T-cell (primary cell): Measurements from ENCODE around the gene MAL. TPM values are rescaled to one million over a fixed set of nuclear protein-coding genes. Genes with fewer than 3 reads are reported as not detected.

Source experiments
- ATAC-seq, 4 experiments: fragments of 200-7000 bp in 3 of 4; fragments of 150-1000 bp in 1 of 4; cut with Tn5 transposase; replicated peaks in 1 of 4; 1 replicate in 3 of 4; 2 replicates in 1 of 4; pipeline ENCODE4 v1.10.0; 2021; ENCODE audit warnings: moderate library complexity in 3 of 4, mild to moderate bottlenecking in 2 of 4, moderate number of reproducible peaks in 1 of 4
- CTCF ChIA-PET, 2 donors: fragments of 300-600 bp; sonication (Branson Sonifier 250); formaldehyde crosslinking; loops; one replicate each; lab custom pipeline; 2022; ENCODE audit warnings: antibody characterized with exemption in 2 of 2; lab: Charles Lee
- POLR2A ChIA-PET, 2 donors: fragments of 300-600 bp; sonication (Branson Sonifier 250); formaldehyde crosslinking; loops; one replicate each; lab custom pipeline; 2022; ENCODE audit warnings: antibody characterized with exemption in 2 of 2; lab: Charles Lee
- DNase-seq, 35 experiments: peaks; one replicate each; pipeline versions ENCODE4 v3.0.0 to v3.0.0-alpha.2; 2013 to 2023
- H3K27ac ChIP-seq: one replicate; pipeline ENCODE4 v1.5.1; 2013; ENCODE audit warnings: low read length
- H3K27me3 ChIP-seq, 2 experiments: replicated peaks in 1 of 2; 1 replicate in 1 of 2; 2 replicates in 1 of 2; pipeline versions ENCODE4 v1.6.1 to v1.7.0; 2013; ENCODE audit warnings: low read length in 1 of 2, mixed read lengths in 1 of 2; ENCODE audit not compliant: control insufficient read depth in 2 of 2, insufficient read depth in 2 of 2; ENCODE audit errors: extremely low read depth in 1 of 2
- H3K36me3 ChIP-seq, 2 donors: 1 replicate in 1 of 2; 2 replicates in 1 of 2; pipeline versions ENCODE4 v1.6.1 to v1.7.0; 2013; ENCODE audit warnings: low read length in 1 of 2; ENCODE audit not compliant: control insufficient read depth in 2 of 2, insufficient read depth in 1 of 2; ENCODE audit errors: extremely low read depth in 1 of 2
- H3K4me1 ChIP-seq, 2 experiments: 1 replicate in 1 of 2; 2 replicates in 1 of 2; pipeline versions ENCODE4 v1.6.1 to v1.7.0; 2013; ENCODE audit warnings: low read length in 2 of 2, mixed read lengths in 1 of 2; ENCODE audit not compliant: insufficient read depth in 2 of 2, control insufficient read depth in 1 of 2; ENCODE audit errors: extremely low read depth in 1 of 2
- H3K4me3 ChIP-seq, 2 donors: 1 replicate in 1 of 2; 2 replicates in 1 of 2; pipeline versions ENCODE4 v1.5.1 to v1.7.0; 2013; ENCODE audit warnings: mild to moderate bottlenecking in 2 of 2, low read length in 1 of 2, moderate library complexity in 1 of 2; ENCODE audit not compliant: control insufficient read depth in 1 of 2; ENCODE audit errors: extremely low read depth in 1 of 2
- H3K9me3 ChIP-seq: 2 replicates; pipeline ENCODE4 v1.7.0; 2013
- H3K27ac Mint-ChIP-seq, 2 donors: one replicate each; pipeline ENCODE4 v1.8.0; 2020 to 2021; ENCODE audit warnings: mild to moderate bottlenecking in 2 of 2, mixed read lengths in 2 of 2
- H3K27me3 Mint-ChIP-seq, 2 donors: one replicate each; pipeline ENCODE4 v1.8.0; 2021 to 2022; ENCODE audit warnings: mixed read lengths in 2 of 2
- H3K36me3 Mint-ChIP-seq: one replicate; pipeline ENCODE4 v1.8.0; 2021; ENCODE audit warnings: mixed read lengths
- H3K4me1 Mint-ChIP-seq, 3 donors: one replicate each; pipeline ENCODE4 v1.8.0; 2020 to 2022; ENCODE audit warnings: mixed read lengths in 3 of 3, mild to moderate bottlenecking in 1 of 3
- H3K4me3 Mint-ChIP-seq, 3 donors: one replicate each; pipeline ENCODE4 v1.8.0; 2020 to 2022; ENCODE audit warnings: mild to moderate bottlenecking in 3 of 3, mixed read lengths in 3 of 3, moderate library complexity in 3 of 3
- H3K9me3 Mint-ChIP-seq, 3 donors: one replicate each; pipeline ENCODE4 v1.8.0; 2020 to 2022; ENCODE audit warnings: mixed read lengths in 3 of 3
- WGBS: methylation state at CpG from one replicate; pipeline ENCODE4 v1.1.5; 2013; ENCODE audit warnings: missing lambda C conversion rate; ENCODE audit not compliant: insufficient coverage; 5-methylcytosine and 5-hydroxymethylcytosine counted together
- total RNA-seq, 35 experiments: library from RNA in 6 of 35; stranded (reverse) in 6 of 35; fragments of 120-200 nt in 1 of 35; gene quantifications; one replicate each; pipeline versions ENCODE4 v1.2.1 to v1.2.4 and lab custom pipeline; 2013 to 2026

The MAL gene
- total RNA-seq, 5 donors from 2014 or later (not counting 1 experiment from before 2014, with no cell fraction given), result 129 to 179 (median 150) TPM

DNA sequence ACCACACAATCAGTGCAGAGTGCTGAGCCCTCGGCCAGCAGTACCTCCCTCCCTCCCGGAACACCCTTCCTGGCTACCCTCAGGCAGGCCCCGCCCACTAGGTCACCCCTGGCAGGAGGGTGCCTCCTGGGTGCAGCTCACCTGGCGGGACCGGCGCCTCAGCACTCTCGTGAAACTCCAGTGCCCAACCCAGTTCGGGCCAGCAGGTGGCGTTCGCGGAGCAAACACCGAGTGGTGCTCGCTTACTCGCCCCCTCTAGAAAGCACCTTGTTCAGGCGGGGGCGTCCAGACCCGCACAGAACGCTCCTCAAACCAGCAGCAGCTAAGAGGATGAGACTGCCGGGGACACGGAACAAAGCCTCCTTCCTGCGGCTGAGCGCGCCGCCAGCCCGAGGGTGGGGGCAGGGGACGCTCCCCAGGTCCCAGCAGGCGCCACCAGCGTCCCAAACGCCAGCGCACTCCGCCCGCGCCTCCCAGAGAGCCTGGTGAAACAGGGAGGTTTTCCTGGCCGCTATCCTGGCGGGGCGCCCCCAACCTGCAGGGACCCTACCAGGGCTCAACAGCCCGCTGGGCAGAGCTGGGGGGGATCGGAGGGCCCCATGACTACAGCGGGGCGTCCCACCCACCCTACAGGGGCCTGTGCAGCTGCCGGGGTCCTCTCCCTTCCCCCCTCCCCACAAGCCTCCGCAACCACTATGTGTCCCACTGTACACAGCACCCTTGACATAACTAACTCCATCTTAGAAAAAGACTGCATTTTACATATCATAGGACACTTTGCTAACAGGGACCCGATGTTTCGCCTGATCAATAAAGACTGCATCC lies 51.4 kb downstream of the MAL start:
- Mint-ChIP-seq H3K4me1 (peaks cover 74 to 77% (median 76%) of the 10 kb centered on the region in 3 donors), H3K27ac (peak overlapping the region; percentile 98 to 99), H3K27me3 (no peaks in the 10 kb centered on the region), H3K4me3 (peak overlapping the region; percentile 70 to 88 (median 81)), H3K36me3 (no peaks in the 10 kb centered on the region), H3K9me3 (no peaks in the 10 kb centered on the region)
- Histone ChIP-seq H3K36me3 (no peaks in the 10 kb centered on the region), H3K27me3 (peaks cover 0 to 24% of the 10 kb centered on the region in 2 experiments), H3K9me3 (no peaks in the 10 kb centered on the region), H3K4me3 (peak overlapping the region; percentile 56 to 85), H3K4me1 (peaks cover 41 to 69% of the 10 kb centered on the region in 2 experiments), H3K27ac (peak overlapping the region; percentile 79)
- ChIA-PET CTCF (interaction anchor here (0.6 to 6.7 kb wide), 13 partner anchors 11 to 88 kb away, joined by 3 to 154 read pairs (median 4); partner anchors contain the start of genes MAL (in 2 of the 2) and ZNF2 (in 1 of the 2)), POLR2A (no interaction called here)
- ATAC-seq (peak; percentile 65 to 79 (median 72)), DNase-seq (peak; percentile 78 to 95 (median 89))
- 12% methylated on average over 41 of the region's 44 CpGs for WGBS

DNA sequence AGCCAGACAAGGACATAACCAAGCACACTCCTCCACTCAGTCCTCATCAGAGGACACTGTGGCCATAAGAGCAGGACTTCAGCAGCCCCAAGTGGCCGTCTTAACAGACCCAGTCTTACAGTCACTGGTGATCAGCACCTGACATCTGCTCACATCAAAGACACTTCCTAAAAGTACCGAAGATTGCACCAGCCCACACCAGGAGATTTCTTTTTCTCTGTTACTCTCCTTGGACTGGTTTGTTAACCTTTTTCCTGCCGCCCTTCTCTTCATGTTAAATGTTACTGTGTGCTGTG lies 52.0 kb downstream of the MAL start:
- H3K4me3 ChIP-seq, result no peak overlapping the region
- peak overlapping the region; percentile 98 to 99 for H3K27ac Mint-ChIP-seq
- DNase-seq (peak in 1 of 35 experiments; percentile 31), ATAC-seq (no peak)
- POLR2A ChIA-PET, result interaction anchor here in 1 of 2 donors (0.9 to 1.1 kb wide), 2 partner anchors 38 to 55 kb away, joined by 3 to 6 read pairs; no protein-coding TSS in a partner anchor
- H3K4me1 Mint-ChIP-seq, result peaks cover 71% of the 10 kb centered on the region in 3 donors
- peak overlapping the region; percentile 79 for H3K27ac ChIP-seq
- 50% methylated on average over 1 of the region's 3 CpGs for WGBS
- no peaks in the 10 kb centered on the region for H3K9me3 ChIP-seq
- peak overlapping the region; percentile 43 to 88 (median 68) for H3K4me3 Mint-ChIP-seq
- no peaks in the 10 kb centered on the region for H3K9me3 Mint-ChIP-seq
- H3K27me3 ChIP-seq, result peaks cover 0 to 24% of the 10 kb centered on the region in 2 experiments
- H3K27me3 Mint-ChIP-seq, result no peaks in the 10 kb centered on the region
- H3K4me1 ChIP-seq, result peaks cover 41 to 69% of the 10 kb centered on the region in 2 experiments
- no peaks in the 10 kb centered on the region for H3K36me3 ChIP-seq
- H3K36me3 Mint-ChIP-seq, result no peaks in the 10 kb centered on the region
- CTCF ChIA-PET, result interaction anchor here (1.0 to 6.7 kb wide), 8 partner anchors 15 to 91 kb away, joined by 3 to 154 read pairs (median 7); partner anchors contain the start of gene MAL (in 2 of the 2)

DNA sequence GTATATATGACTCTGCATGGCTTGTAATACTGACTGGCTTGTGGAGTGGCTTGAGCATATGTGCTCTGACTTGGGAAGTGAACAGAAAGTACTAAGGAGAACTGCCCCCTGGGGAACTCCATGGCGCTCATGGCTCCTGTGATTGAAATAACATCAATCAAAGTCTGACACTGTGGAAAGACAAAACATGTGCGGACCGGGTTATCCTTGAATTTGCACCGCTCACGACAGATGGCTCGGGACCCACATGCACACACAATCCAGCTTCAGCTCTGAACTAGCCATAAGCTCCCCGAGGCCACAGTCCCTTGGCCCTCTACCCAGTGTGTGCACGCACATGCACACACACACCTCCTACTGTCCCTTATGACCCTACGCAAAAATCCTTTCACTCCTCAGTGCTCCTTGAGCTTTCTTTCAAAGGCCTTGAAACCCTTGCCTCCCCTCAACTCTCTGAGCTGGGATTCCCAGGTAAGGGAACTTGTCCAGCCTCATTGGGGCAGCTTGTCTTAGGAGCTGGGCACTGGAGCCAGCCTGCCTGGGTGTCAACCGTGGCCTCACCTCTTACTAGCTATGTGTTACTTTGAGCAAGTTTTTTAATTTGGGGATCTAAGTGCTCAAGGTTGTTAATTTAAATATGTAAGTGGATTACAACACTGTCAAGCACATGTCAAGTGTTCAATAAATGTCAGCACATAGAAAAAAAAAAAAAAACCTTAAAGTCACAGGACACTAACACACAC lies 52.5 kb downstream of the MAL start:
- DNase-seq (no peak), ATAC-seq (no peak)
- H3K4me1 ChIP-seq, result peaks cover 41 to 66% of the 10 kb centered on the region in 2 experiments
- no peaks in the 10 kb centered on the region for H3K36me3 Mint-ChIP-seq
- ChIA-PET CTCF (interaction anchor here (0.5 to 6.7 kb wide), 23 partner anchors 11 to 118 kb away, joined by 3 to 154 read pairs (median 4); partner anchors contain the start of genes MAL (in 2 of the 2), MRPS5 (in 1 of the 2) and ZNF2 (in 1 of the 2)), POLR2A (interaction anchor here in 1 of 2 donors (0.7 to 1.2 kb wide), 4 partner anchors 24 to 56 kb away, joined by 3 to 6 read pairs (median 5); no protein-coding TSS in a partner anchor)
- H3K27ac ChIP-seq, result no peak overlapping the region
- H3K9me3 ChIP-seq, result no peaks in the 10 kb centered on the region
- H3K9me3 Mint-ChIP-seq, result no peaks in the 10 kb centered on the region
- peaks cover 65 to 68% (median 66%) of the 10 kb centered on the region in 3 donors for H3K4me1 Mint-ChIP-seq
- H3K27ac Mint-ChIP-seq, result peak overlapping the region; percentile 98 to 99
- no peaks in the 10 kb centered on the region for H3K27me3 Mint-ChIP-seq
- no peaks in the 10 kb centered on the region for H3K36me3 ChIP-seq
- peak overlapping the region in 1 of 3 donors; percentile 88 for H3K4me3 Mint-ChIP-seq
- peaks cover 0 to 23% of the 10 kb centered on the region in 2 experiments for H3K27me3 ChIP-seq
- no peak overlapping the region for H3K4me3 ChIP-seq
- 95% methylated on average over 9 of the region's 10 CpGs for WGBS

DNA sequence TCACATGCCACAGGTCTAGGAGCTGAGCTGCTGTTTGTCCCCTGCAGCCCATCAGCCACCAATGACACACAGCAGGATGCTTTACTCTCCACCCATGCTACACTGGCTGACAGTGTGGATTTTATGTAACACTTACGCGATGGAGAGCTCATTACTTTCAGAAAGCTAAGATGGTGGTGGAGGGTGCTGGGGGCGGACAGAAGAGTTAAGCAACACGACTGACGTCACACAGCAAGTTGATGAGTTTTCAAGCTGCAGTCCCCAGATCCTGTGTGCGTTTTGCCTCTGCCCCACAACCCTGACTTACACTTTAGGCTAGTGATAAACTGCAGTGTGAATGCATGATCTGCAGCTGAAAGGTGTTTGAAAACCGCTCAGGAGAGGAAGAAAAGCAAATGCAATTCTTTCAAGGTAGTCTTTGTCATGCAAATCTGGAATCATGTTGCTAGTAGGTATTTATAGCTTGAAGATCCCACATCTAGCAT lies 53.7 kb downstream of the MAL start:
- Mint-ChIP-seq H3K9me3 (no peaks in the 10 kb centered on the region), H3K27me3 (no peaks in the 10 kb centered on the region), H3K4me1 (peaks cover 53 to 56% (median 54%) of the 10 kb centered on the region in 3 donors), H3K4me3 (peak overlapping the region in 1 of 3 donors; percentile 17), H3K27ac (peak overlapping the region; percentile 71 to 81), H3K36me3 (peaks cover 4% of the 10 kb centered on the region)
- Histone ChIP-seq H3K4me1 (peaks cover 31 to 54% of the 10 kb centered on the region in 2 experiments), H3K9me3 (no peaks in the 10 kb centered on the region), H3K36me3 (no peaks in the 10 kb centered on the region), H3K27me3 (peaks cover 0 to 12% of the 10 kb centered on the region in 2 experiments), H3K27ac (no peak overlapping the region), H3K4me3 (no peak overlapping the region)
- CTCF ChIA-PET, result interaction anchor here (0.6 to 6.7 kb wide), 33 partner anchors 10 to 94 kb away, joined by 3 to 154 read pairs (median 5); partner anchors contain the start of genes MAL (in 2 of the 2), MRPS5 (in 1 of the 2) and ZNF2 (in 1 of the 2)
- WGBS, result 60% methylated on average over 4 of the region's 7 CpGs
- POLR2A ChIA-PET, result interaction anchor here in 1 of 2 donors (0.5 to 1.2 kb wide), 5 partner anchors 25 to 55 kb away, joined by 3 to 6 read pairs (median 4); no protein-coding TSS in a partner anchor
- ATAC-seq (no peak), DNase-seq (peak in 5 of 35 experiments; percentile 9 to 46 (median 33))

DNA sequence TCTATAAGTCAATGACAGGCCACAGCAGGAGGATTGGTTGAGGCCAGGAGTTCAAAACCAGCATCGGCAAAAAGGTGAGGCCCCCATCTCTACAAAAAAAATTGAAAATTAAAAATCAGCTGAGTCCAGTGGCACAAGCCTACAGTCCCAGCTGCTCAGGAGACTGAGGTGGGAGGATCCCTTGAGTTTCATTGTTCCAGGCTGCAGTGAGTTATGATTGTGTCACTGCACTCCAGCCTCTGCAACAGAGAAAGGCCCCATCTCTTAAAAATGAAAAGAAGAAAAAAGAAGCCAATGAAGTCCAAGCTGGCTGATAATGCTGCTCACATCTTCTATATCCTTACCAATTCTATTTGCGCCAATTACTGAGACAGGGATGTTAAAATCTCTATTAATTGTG lies 57.0 kb downstream of the MAL start:
- Mint-ChIP-seq H3K27ac (peak overlapping the region in 1 of 2 donors; percentile 11), H3K4me3 (no peak overlapping the region), H3K36me3 (peaks cover 27% of the 10 kb centered on the region), H3K9me3 (no peaks in the 10 kb centered on the region), H3K4me1 (peaks cover 24 to 26% (median 24%) of the 10 kb centered on the region in 3 donors), H3K27me3 (no peaks in the 10 kb centered on the region)
- peaks cover 0 to 21% of the 10 kb centered on the region in 2 donors for H3K36me3 ChIP-seq
- H3K27me3 ChIP-seq, result no peaks in the 10 kb centered on the region
- POLR2A ChIA-PET, result no interaction called here
- H3K4me3 ChIP-seq, result no peak overlapping the region
- DNase-seq (no peak), ATAC-seq (no peak)
- H3K9me3 ChIP-seq, result no peaks in the 10 kb centered on the region
- no CpG with 5 or more reads among the region's 2 CpGs for WGBS
- CTCF ChIA-PET, result interaction anchor here (0.6 to 5.5 kb wide), 4 partner anchors 43 to 67 kb away, joined by 3 to 68 read pairs (median 4); partner anchors contain the start of gene MAL (in 1 of the 2)
- peaks cover 13 to 22% of the 10 kb centered on the region in 2 experiments for H3K4me1 ChIP-seq
- H3K27ac ChIP-seq, result no peak overlapping the region
